ENCODE results near the gene SLC39A1. TPM values are rescaled to one million over a fixed set of nuclear protein-coding genes. Genes with fewer than 3 reads are reported as not detected.
"Not testable (repeated sequence)": the region's sequence is repeated elsewhere in the genome, so short reads cannot be mapped to it uniquely, and the experiment has no call there.

SLC39A1 gene
- total RNA-seq, 2 experiments from 2014 or later = 64.4 to 65.5 TPM

GRCh38 chr1:153921080-153921802 is 42.1 kb downstream of the SLC39A1 start:
- Mint-ChIP-seq H3K27me3 (no peaks in the 10 kb centered on the region), H3K4me1 (peaks cover 52% of the 10 kb centered on the region), H3K9me3 (ENCODE audit: low read depth) (no peaks in the 10 kb centered on the region), H3K4me3 (peak overlapping the region; percentile 89), H3K36me3 (ENCODE audit: low read depth) (peaks cover 18% of the 10 kb centered on the region), H3K27ac (peak overlapping the region; percentile 89)
- ChIA-PET POLR2A (interaction anchor here (0.6 to 3.6 kb wide), 7 partner anchors 17 to 352 kb away, joined by 3 to 17 read pairs (median 4); partner anchors contain the start of genes RPS27 and SLC39A1), CTCF (interaction anchor here (0.7 to 4.1 kb wide), 11 partner anchors 8 to 146 kb away, joined by 3 to 12 read pairs (median 4); partner anchors contain the start of gene DENND4B)
- DNase-seq (no peak), ATAC-seq (no peak)
- intact Hi-C loops (cut with DNase I, micrococcal nuclease) = loop anchor here (5.0 kb wide), 3 partner anchors 34 to 99 kb away; no protein-coding TSS in a partner anchor

- H3K4me3 Mint-ChIP-seq = peak overlapping the region; percentile 89
- ATAC-seq = peak; percentile 3
- H3K4me1 Mint-ChIP-seq = peaks cover 59% of the 10 kb centered on the region
Observed at GRCh38 chr1:153919876-153920852, 43.2 kb downstream of the SLC39A1 start.

GRCh38 chr1:153916297-153916696 is 47.0 kb downstream of the SLC39A1 start:
- Mint-ChIP-seq H3K36me3 (ENCODE audit: low read depth) (peaks cover 22% of the 10 kb centered on the region), H3K27ac (peak overlapping the region; percentile 35), H3K27me3 (no peaks in the 10 kb centered on the region), H3K9me3 (ENCODE audit: low read depth) (no peaks in the 10 kb centered on the region), H3K4me1 (peaks cover 71% of the 10 kb centered on the region), H3K4me3 (no peak overlapping the region)
- ChIA-PET POLR2A (interaction anchor here (0.6 kb wide), 1 partner anchor 333 kb away, joined by 3 read pairs; no protein-coding TSS in a partner anchor), CTCF (interaction anchor here (0.5 to 0.6 kb wide), 3 partner anchors 16 to 513 kb away, joined by 3 to 4 read pairs (median 3); no protein-coding TSS in a partner anchor)
- intact Hi-C loops (cut with DNase I, micrococcal nuclease) = no loop called here
- ATAC-seq (peak; percentile 36), DNase-seq (no peak)

More at GRCh38 chr1:153919876-153920852, 43.2 kb downstream of the SLC39A1 start:
- ChIA-PET POLR2A (interaction anchor here (0.6 to 3.6 kb wide), 6 partner anchors 16 to 836 kb away, joined by 3 to 17 read pairs (median 4); partner anchors contain the start of gene RPS27), CTCF (interaction anchor here (0.6 to 4.1 kb wide), 8 partner anchors 9 to 192 kb away, joined by 3 to 12 read pairs (median 4); partner anchors contain the start of genes DENND4B and INTS3)
- Mint-ChIP-seq H3K27me3 (no peaks in the 10 kb centered on the region), H3K36me3 (ENCODE audit: low read depth) (peaks cover 20% of the 10 kb centered on the region), H3K27ac (peak overlapping the region; percentile 89), H3K9me3 (ENCODE audit: low read depth) (no peaks in the 10 kb centered on the region)
- intact Hi-C loops (cut with DNase I, micrococcal nuclease) = loop anchor here (5.0 kb wide), 3 partner anchors 33 to 98 kb away; no protein-coding TSS in a partner anchor
- peak; percentile 48 for DNase-seq

GRCh38 chr1:153912349-153912748 is 51.0 kb downstream of the SLC39A1 start:
- POLR2A ChIA-PET = interaction anchor here (0.7 kb wide), 1 partner anchor 240 kb away, joined by 10 read pairs; no protein-coding TSS in a partner anchor
- H3K27me3 Mint-ChIP-seq = no peaks in the 10 kb centered on the region

GRCh38 chr1:153910560-153910959 is 52.8 kb downstream of the SLC39A1 start:
- intact Hi-C loops (cut with DNase I, micrococcal nuclease); H3K9me3 Mint-ChIP-seq (ENCODE audit: low read depth); POLR2A ChIA-PET; ATAC-seq; H3K27ac Mint-ChIP-seq; DNase-seq; H3K4me3 Mint-ChIP-seq; H3K27me3 Mint-ChIP-seq: not testable (repeated sequence)
- H3K4me1 Mint-ChIP-seq = peaks cover 42% of the 10 kb centered on the region
- H3K36me3 Mint-ChIP-seq (ENCODE audit: low read depth) = peaks cover 30% of the 10 kb centered on the region
- CTCF ChIA-PET = interaction anchor here (0.6 to 2.3 kb wide), 2 partner anchors 12 to 33 kb away, joined by 3 to 12 read pairs; partner anchors contain the start of gene GATAD2B

More at GRCh38 chr1:153912349-153912748, 51.0 kb downstream of the SLC39A1 start:
- H3K4me1 Mint-ChIP-seq = peaks cover 39% of the 10 kb centered on the region
- no peak for DNase-seq
- intact Hi-C loops (cut with DNase I, micrococcal nuclease) = no loop called here
- no peaks in the 10 kb centered on the region for H3K9me3 Mint-ChIP-seq (ENCODE audit: low read depth)
- no peak overlapping the region for H3K27ac Mint-ChIP-seq
- H3K36me3 Mint-ChIP-seq (ENCODE audit: low read depth) = peaks cover 24% of the 10 kb centered on the region
- no peak overlapping the region for H3K4me3 Mint-ChIP-seq
- no peak for ATAC-seq
- CTCF ChIA-PET = interaction anchor here (0.6 to 2.3 kb wide), 3 partner anchors 10 to 73 kb away, joined by 4 to 12 read pairs (median 7); partner anchors contain the start of genes DENND4B and GATAD2B

Small RNA genes within 50 kb of the gene (microRNA-seq; reads per million reads assigned to microRNA genes)
- gene MIR6737 (ENCODE audit: borderline replicate concordance) = 1.1 reads per million

Other genes starting within 250 kb of the SLC39A1 start
- gene INTS3, start 235.5 kb downstream of the SLC39A1 start, total RNA-seq = 10 to 100 TPM; 52.0 to 58.0 TPM
- gene SLC27A3, start 188.1 kb downstream of the SLC39A1 start, total RNA-seq = 1 to 10 TPM; 5.9 to 9.3 TPM
- 10 to 100 TPM; 57.0 to 63.9 TPM for gene GATAD2B, start 40.6 kb downstream of the SLC39A1 start, total RNA-seq
- gene DENND4B, start 16.8 kb downstream of the SLC39A1 start, total RNA-seq = 100 to 1,000 TPM; 100 to 110 TPM
- gene CRTC2, start 4.9 kb downstream of the SLC39A1 start, total RNA-seq = 10 to 100 TPM; 60.6 to 80.4 TPM
- 1 to 10 TPM; 8.5 to 9.1 TPM for gene CREB3L4, start 4.4 kb upstream of the SLC39A1 start, total RNA-seq
- gene JTB, start 14.1 kb upstream of the SLC39A1 start, total RNA-seq = 100 to 1,000 TPM; 107 to 145 TPM
- 10 to 100 TPM; 16.6 to 19.0 TPM for gene RAB13, start 22.8 kb upstream of the SLC39A1 start, total RNA-seq
- 1,000 to 10,000 TPM; 1,867 to 2,094 TPM for gene RPS27, start 27.2 kb upstream of the SLC39A1 start, total RNA-seq
- gene NUP210L, start 191.5 kb upstream of the SLC39A1 start, total RNA-seq = under 1 TPM; 0.04 to 0.05 TPM
- 100 to 1,000 TPM; 682 to 842 TPM for gene TPM3, start 228.6 kb upstream of the SLC39A1 start, total RNA-seq
- gene CFAP141, start 242.8 kb upstream of the SLC39A1 start, total RNA-seq = not detected